SK-N-SH (cell line): ENCODE data around the gene CCDC192. TPM values are rescaled to one million over a fixed set of nuclear protein-coding genes. Genes with fewer than 3 reads are reported as not detected.

ENCODE experiments used
- CTCF ChIA-PET: fragments of 300-600, 350-600 bp; formaldehyde crosslinking; extraction: SDS; loops from one replicate; lab custom pipeline; 2021; lab: Yijun Ruan, JAX
- POLR2A ChIA-PET: fragments of 350-600 bp; sonication (Branson Sonifier 250); formaldehyde crosslinking; extraction: SDS; loops from one replicate; lab custom pipeline; 2020; ENCODE audit warnings: antibody characterized with exemption, inconsistent platforms; lab: Yijun Ruan, JAX
- DNase-seq: peaks from one replicate; pipeline ENCODE4 v3.0.0; 2012
- H2AFZ ChIP-seq: fragments of 200-600 bp; sonication (generic); 2 replicates; pipeline ENCODE4 v1.8.1; 2016; ENCODE audit warnings: antibody characterized with exemption, mild to moderate bottlenecking, low read depth
- H3F3A ChIP-seq: fragments of 200-600 bp; sonication (generic); replicated peaks from 2 replicates; pipeline ENCODE3; 2016; ENCODE audit warnings: antibody characterized with exemption, mild to moderate bottlenecking; ENCODE audit not compliant: insufficient read depth
- H3K27ac ChIP-seq, 2 experiments: fragments of 200-500 bp in 1 of 2; fragments of 200-600 bp in 1 of 2; sonication (Bioruptor generic) in 1 of 2; sonication (generic), shearing (Covaris generic) in 1 of 2; 2 replicates each; pipeline versions ENCODE4 v1.5.1 to v1.6.1; 2014 to 2016; ENCODE audit warnings: low read depth in 2 of 2, inconsistent platforms in 1 of 2, low read length in 1 of 2, mild to moderate bottlenecking in 1 of 2, mixed read lengths in 1 of 2
- H3K27me3 ChIP-seq: fragments of 200-600 bp; sonication (generic), shearing (Covaris generic); 2 replicates; pipeline ENCODE4 v1.6.1; 2016; ENCODE audit warnings: mixed run types; ENCODE audit not compliant: insufficient read depth
- H3K36me3 ChIP-seq, 2 experiments: fragments of 200-500 bp in 1 of 2; fragments of 200-600 bp in 1 of 2; sonication (Bioruptor generic) in 1 of 2; sonication (generic) in 1 of 2; replicated peaks in 1 of 2; 2 replicates each; pipeline versions ENCODE3 to v1.5.1; 2014 to 2016; ENCODE audit warnings: low read length in 1 of 2, mild to moderate bottlenecking in 1 of 2; ENCODE audit not compliant: insufficient read depth in 2 of 2, control insufficient read depth in 1 of 2
- H3K4me1 ChIP-seq, 2 experiments: fragments of 200-500 bp in 1 of 2; fragments of 200-600 bp in 1 of 2; sonication (Bioruptor generic) in 1 of 2; sonication (generic), shearing (Covaris generic) in 1 of 2; 2 replicates each; pipeline versions ENCODE4 v1.5.1 to v1.6.1; 2014 to 2016; ENCODE audit warnings: low read depth in 1 of 2, low read length in 1 of 2, mixed run types in 1 of 2; ENCODE audit not compliant: insufficient read depth in 2 of 2, control insufficient read depth in 1 of 2
- H3K4me2 ChIP-seq: fragments of 200-600 bp; sonication (generic), shearing (Covaris generic); 2 replicates; pipeline ENCODE4 v1.6.1; 2017; ENCODE audit warnings: mixed run types
- H3K4me3 ChIP-seq, 2 experiments: fragments of 200-500 bp in 1 of 2; fragments of 200-600 bp in 1 of 2; sonication (Bioruptor generic) in 1 of 2; sonication (generic), shearing (Covaris generic) in 1 of 2; 2 replicates each; pipeline versions ENCODE4 v1.5.1 to v1.8.1; 2014 to 2016; ENCODE audit warnings: low read depth in 2 of 2, inconsistent platforms in 1 of 2, low read length in 1 of 2, mild to moderate bottlenecking in 1 of 2, mixed read lengths in 1 of 2, moderate library complexity in 1 of 2
- H3K79me2 ChIP-seq: fragments of 200-600 bp; sonication (generic); 2 replicates; pipeline ENCODE4 v1.8.1; 2017; ENCODE audit warnings: mild to moderate bottlenecking; ENCODE audit not compliant: insufficient read depth
- H3K9ac ChIP-seq: fragments of 200-600 bp; sonication (generic); 2 replicates; pipeline ENCODE4 v1.6.1; 2017; ENCODE audit warnings: mixed run types
- H3K9me2 ChIP-seq: fragments of 200-600 bp; sonication (generic); 2 replicates; pipeline ENCODE4 v1.6.1; 2017; ENCODE audit warnings: mixed run types
- H3K9me3 ChIP-seq: fragments of 200-600 bp; sonication (generic); 2 replicates; pipeline ENCODE4 v1.6.1; 2017; ENCODE audit warnings: mixed run types, mild to moderate bottlenecking, moderate library complexity
- H4K20me1 ChIP-seq: fragments of 200-600 bp; sonication (generic); 2 replicates; pipeline ENCODE4 v1.6.1; 2017; ENCODE audit warnings: mild to moderate bottlenecking, mixed run types; ENCODE audit not compliant: insufficient read depth
- CTCF ChIP-seq: fragments of 200-600 bp; sonication (generic); IDR thresholded peaks from 2 replicates; pipeline ENCODE4 v1.6.1; 2017; ENCODE audit warnings: antibody characterized with exemption, mild to moderate bottlenecking, moderate library complexity
- EP300 ChIP-seq, 2 experiments: IDR thresholded peaks; 2 replicates each; pipeline versions ENCODE4 v1.4.0 to v1.6.1; 2012; ENCODE audit warnings: borderline replicate concordance in 1 of 2, low read depth in 1 of 2, low read length in 1 of 2
- FOSL2 ChIP-seq: IDR thresholded peaks from 2 replicates; pipeline ENCODE4 v1.4.0; 2012; ENCODE audit warnings: low read depth, mild to moderate bottlenecking, moderate library complexity, borderline replicate concordance
- IRF3 ChIP-seq: fragments of 150-350 bp; IDR thresholded peaks from 2 replicates; pipeline ENCODE4 v1.6.1; 2016; ENCODE audit warnings: mild to moderate bottlenecking, low read depth, low read length
- JUND ChIP-seq: IDR thresholded peaks from 2 replicates; pipeline ENCODE4 v1.4.0; 2012
- MEF2A ChIP-seq: IDR thresholded peaks from 2 replicates; pipeline ENCODE4 v1.4.0; 2012; ENCODE audit warnings: low read depth, borderline replicate concordance
- POLR2AphosphoS5 ChIP-seq: IDR thresholded peaks from 2 replicates; pipeline ENCODE4 v1.6.1; 2012; ENCODE audit warnings: low read depth, low read length
- RCOR1 ChIP-seq: fragments of 150-350 bp; IDR thresholded peaks from 2 replicates; pipeline ENCODE4 v1.6.1; 2017; ENCODE audit warnings: antibody characterized with exemption, low read length
- RFX5 ChIP-seq: IDR thresholded peaks from 2 replicates; pipeline ENCODE4 v1.6.1; 2012; ENCODE audit warnings: mild to moderate bottlenecking, improper control_type of control experiment, low read length
- RXRA ChIP-seq: IDR thresholded peaks from 2 replicates; pipeline ENCODE4 v1.4.0; 2012; ENCODE audit warnings: low read depth, mild to moderate bottlenecking, borderline replicate concordance
- SMC3 ChIP-seq: IDR thresholded peaks from 2 replicates; pipeline ENCODE4 v1.6.1; 2012; ENCODE audit warnings: low read depth, low read length, improper control_type of control experiment
- TAF1 ChIP-seq: IDR thresholded peaks from 2 replicates; pipeline ENCODE4 v1.6.1; 2012; ENCODE audit warnings: low read depth, mild to moderate bottlenecking, low read length, moderate library complexity, borderline replicate concordance
- TEAD4 ChIP-seq: IDR thresholded peaks from 2 replicates; pipeline ENCODE4 v1.4.0; 2012; ENCODE audit warnings: mild to moderate bottlenecking, borderline replicate concordance; ENCODE audit not compliant: insufficient read depth
- YY1 ChIP-seq: IDR thresholded peaks from 2 replicates; pipeline ENCODE4 v1.4.0; 2012; ENCODE audit warnings: low read depth, mild to moderate bottlenecking
- WGBS: methylation state at CpG from one replicate; pipeline ENCODE4 v1.1.6; 2017; ENCODE audit warnings: low lambda C conversion rate; 5-methylcytosine and 5-hydroxymethylcytosine counted together
- polyA plus RNA-seq, 3 experiments: library from polyadenylated mRNA; depleted of rRNA; stranded (reverse); fragments of >200 nt; gene quantifications; 2 replicates each; pipeline ENCODE4 v1.2.3, GENCODE V29; 2012
- TF ChIP-seq, protein P1 (sequence below): IDR thresholded peaks from 2 replicates; pipeline ENCODE4 v1.6.1; 2012; ENCODE audit warnings: mild to moderate bottlenecking, low read depth, low read length, moderate library complexity
- TF ChIP-seq, protein P2 (sequence below): fragments of 150-350 bp; IDR thresholded peaks from 2 replicates; pipeline ENCODE4 v1.6.1; 2017; ENCODE audit warnings: antibody characterized with exemption, low read length, low read depth, borderline replicate concordance
- TF ChIP-seq, protein P3 (sequence below): IDR thresholded peaks from 2 replicates; pipeline ENCODE4; 2012

CCDC192 gene
- polyA plus RNA-seq, 1 of the 3 experiments (the other 2 are of a cell fraction), result not detected

DNA sequence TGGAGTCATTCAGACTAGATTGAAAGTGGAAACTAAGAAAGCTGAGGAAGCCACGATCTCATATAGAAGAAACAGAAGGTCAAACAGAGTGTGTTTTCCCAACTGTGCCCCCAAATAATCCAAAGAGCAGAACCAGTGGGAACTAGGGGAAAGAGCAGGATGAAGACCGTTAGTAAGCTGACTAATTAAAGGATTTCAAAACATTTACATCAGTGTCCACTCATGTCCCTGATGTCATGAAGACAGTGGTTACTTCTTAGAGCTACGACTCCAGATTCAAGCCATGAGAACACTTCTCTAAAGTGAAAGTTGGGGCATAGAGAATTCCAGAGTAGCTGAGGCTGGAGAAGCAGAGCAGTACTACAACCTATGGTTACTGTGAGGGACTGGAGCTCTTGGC lies 260.7 kb downstream of the CCDC192 start (continued):
- TF ChIP-seq FOSL2 (no peak), RXRA (no peak), MEF2A (no peak), SMC3 (no peak), EP300 (IDR thresholded peaks at IDR 0.05; ENCODE audit: borderline replicate concordance in 1 of 2, low read depth in 1 of 2, low read length in 1 of 2) (no peak), RCOR1 (no peak), JUND (no peak)
- TF ChIP-seq, protein P1, sequence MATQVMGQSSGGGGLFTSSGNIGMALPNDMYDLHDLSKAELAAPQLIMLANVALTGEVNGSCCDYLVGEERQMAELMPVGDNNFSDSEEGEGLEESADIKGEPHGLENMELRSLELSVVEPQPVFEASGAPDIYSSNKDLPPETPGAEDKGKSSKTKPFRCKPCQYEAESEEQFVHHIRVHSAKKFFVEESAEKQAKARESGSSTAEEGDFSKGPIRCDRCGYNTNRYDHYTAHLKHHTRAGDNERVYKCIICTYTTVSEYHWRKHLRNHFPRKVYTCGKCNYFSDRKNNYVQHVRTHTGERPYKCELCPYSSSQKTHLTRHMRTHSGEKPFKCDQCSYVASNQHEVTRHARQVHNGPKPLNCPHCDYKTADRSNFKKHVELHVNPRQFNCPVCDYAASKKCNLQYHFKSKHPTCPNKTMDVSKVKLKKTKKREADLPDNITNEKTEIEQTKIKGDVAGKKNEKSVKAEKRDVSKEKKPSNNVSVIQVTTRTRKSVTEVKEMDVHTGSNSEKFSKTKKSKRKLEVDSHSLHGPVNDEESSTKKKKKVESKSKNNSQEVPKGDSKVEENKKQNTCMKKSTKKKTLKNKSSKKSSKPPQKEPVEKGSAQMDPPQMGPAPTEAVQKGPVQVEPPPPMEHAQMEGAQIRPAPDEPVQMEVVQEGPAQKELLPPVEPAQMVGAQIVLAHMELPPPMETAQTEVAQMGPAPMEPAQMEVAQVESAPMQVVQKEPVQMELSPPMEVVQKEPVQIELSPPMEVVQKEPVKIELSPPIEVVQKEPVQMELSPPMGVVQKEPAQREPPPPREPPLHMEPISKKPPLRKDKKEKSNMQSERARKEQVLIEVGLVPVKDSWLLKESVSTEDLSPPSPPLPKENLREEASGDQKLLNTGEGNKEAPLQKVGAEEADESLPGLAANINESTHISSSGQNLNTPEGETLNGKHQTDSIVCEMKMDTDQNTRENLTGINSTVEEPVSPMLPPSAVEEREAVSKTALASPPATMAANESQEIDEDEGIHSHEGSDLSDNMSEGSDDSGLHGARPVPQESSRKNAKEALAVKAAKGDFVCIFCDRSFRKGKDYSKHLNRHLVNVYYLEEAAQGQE, result no peak

GRCh38 chr5:127967323-127967982 lies 264.3 kb downstream of the CCDC192 start:
- POLR2A ChIA-PET, result no interaction called here
- no peaks in the 10 kb centered on the region for H3K9me3 ChIP-seq
- no peak overlapping the region for H3K4me3 ChIP-seq
- H3K27ac ChIP-seq, result no peak overlapping the region
- no peaks in the 10 kb centered on the region; a peak in 1 of 4 replicates for H3K4me1 ChIP-seq
- peaks cover 4 to 14% of the 10 kb centered on the region in 2 experiments for H3K36me3 ChIP-seq
- H3K4me2 ChIP-seq, result no peak overlapping the region
- DNase-seq, result no peak
- CTCF ChIA-PET, result no interaction called here
- H3K79me2 ChIP-seq, result no peaks in the 10 kb centered on the region
- no peaks in the 10 kb centered on the region for H4K20me1 ChIP-seq
- H3K9me2 ChIP-seq, result no peaks in the 10 kb centered on the region
- no peak overlapping the region for H3K9ac ChIP-seq
- H3F3A ChIP-seq, result no peaks in the 10 kb centered on the region
- WGBS, result 77% methylated on average over 3 of the region's 3 CpGs
- no peaks in the 10 kb centered on the region for H3K27me3 ChIP-seq
- H2AFZ ChIP-seq, result no peak overlapping the region
- TF ChIP-seq YY1 (no peak), RCOR1 (no peak), IRF3 (no peak), POLR2AphosphoS5 (no peak), TEAD4 (no peak), TAF1 (no peak), CTCF (no peak), FOSL2 (no peak), RFX5 (no peak)
- TF ChIP-seq, protein P2, sequence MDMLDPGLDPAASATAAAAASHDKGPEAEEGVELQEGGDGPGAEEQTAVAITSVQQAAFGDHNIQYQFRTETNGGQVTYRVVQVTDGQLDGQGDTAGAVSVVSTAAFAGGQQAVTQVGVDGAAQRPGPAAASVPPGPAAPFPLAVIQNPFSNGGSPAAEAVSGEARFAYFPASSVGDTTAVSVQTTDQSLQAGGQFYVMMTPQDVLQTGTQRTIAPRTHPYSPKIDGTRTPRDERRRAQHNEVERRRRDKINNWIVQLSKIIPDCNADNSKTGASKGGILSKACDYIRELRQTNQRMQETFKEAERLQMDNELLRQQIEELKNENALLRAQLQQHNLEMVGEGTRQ, result no peak
- TF ChIP-seq, protein P3, sequence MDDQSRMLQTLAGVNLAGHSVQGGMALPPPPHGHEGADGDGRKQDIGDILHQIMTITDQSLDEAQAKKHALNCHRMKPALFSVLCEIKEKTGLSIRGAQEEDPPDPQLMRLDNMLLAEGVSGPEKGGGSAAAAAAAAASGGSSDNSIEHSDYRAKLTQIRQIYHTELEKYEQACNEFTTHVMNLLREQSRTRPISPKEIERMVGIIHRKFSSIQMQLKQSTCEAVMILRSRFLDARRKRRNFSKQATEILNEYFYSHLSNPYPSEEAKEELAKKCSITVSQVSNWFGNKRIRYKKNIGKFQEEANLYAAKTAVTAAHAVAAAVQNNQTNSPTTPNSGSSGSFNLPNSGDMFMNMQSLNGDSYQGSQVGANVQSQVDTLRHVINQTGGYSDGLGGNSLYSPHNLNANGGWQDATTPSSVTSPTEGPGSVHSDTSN, result no peak
- TF ChIP-seq, protein P1, result no peak
